GM19463 (cell line): ENCODE data around the gene ADAM29.
A peak's percentile ranks its signal among the peaks of the same experiment; 100 is the strongest.
"Not testable (repeated sequence)": the region's sequence is repeated elsewhere in the genome, so short reads cannot be mapped to it uniquely, and the experiment has no call there.

Source experiments
- ATAC-seq: cut with Tn5 transposase; IDR thresholded peaks from one replicate; pipeline ENCODE4 v1.9.1; 2021; ENCODE audit warnings: mild to moderate bottlenecking, moderate library complexity; ENCODE audit not compliant: unreplicated experiment

The ADAM29 gene

GRCh38 chr4:174918058-174918457 lies at the start of gene ADAM29:
Gene ADAM29, plus strand, starts transcription at chr4:174918358. Its CDS starts 57,168 bp downstream, at chr4:174975526.
- ATAC-seq, result no peak

GRCh38 chr4:174869339-174869738 lies 48.8 kb upstream of the ADAM29 start:
- ATAC-seq, result no peak

- no peak for ATAC-seq
Measured at GRCh38 chr4:174870311-174870710, 47.8 kb upstream of the ADAM29 start.

GRCh38 chr4:174871407-174871806 lies 46.8 kb upstream of the ADAM29 start:
- no peak for ATAC-seq

GRCh38 chr4:174873146-174873545 lies 45.0 kb upstream of the ADAM29 start:
- ATAC-seq, result not testable (repeated sequence)

- peak; percentile 63 for ATAC-seq
Measured at GRCh38 chr4:174873931-174874330, 44.2 kb upstream of the ADAM29 start.

- no peak for ATAC-seq
Measured at GRCh38 chr4:174874898-174875297, 43.3 kb upstream of the ADAM29 start.

GRCh38 chr4:174880001-174880400 lies 38.2 kb upstream of the ADAM29 start:
- no peak for ATAC-seq

- ATAC-seq, result no peak
Measured at GRCh38 chr4:174882317-174882992, 35.7 kb upstream of the ADAM29 start.

- ATAC-seq, result no peak
Measured at GRCh38 chr4:174907508-174907907, 10.7 kb upstream of the ADAM29 start.

- ATAC-seq, result peak; percentile 53
Measured at GRCh38 chr4:174910271-174910670, 7.9 kb upstream of the ADAM29 start.

GRCh38 chr4:174912919-174913543 lies 5.1 kb upstream of the ADAM29 start:
- ATAC-seq, result no peak

GRCh38 chr4:174919886-174920423 lies 1.8 kb downstream of the ADAM29 start:
- no peak for ATAC-seq

- no peak for ATAC-seq
Measured at GRCh38 chr4:174926958-174927357, 8.8 kb downstream of the ADAM29 start.

- peak; percentile 72 for ATAC-seq
Measured at GRCh38 chr4:174928174-174928573, 10.0 kb downstream of the ADAM29 start.

GRCh38 chr4:174928575-174929253 lies 10.6 kb downstream of the ADAM29 start:
- peak; percentile 43 for ATAC-seq

GRCh38 chr4:174929346-174929745 lies 11.2 kb downstream of the ADAM29 start:
- ATAC-seq, result peak; percentile 6

- ATAC-seq, result no peak
Measured at GRCh38 chr4:174930895-174931294, 12.7 kb downstream of the ADAM29 start.

GRCh38 chr4:174933083-174933482 lies 14.9 kb downstream of the ADAM29 start:
- no peak for ATAC-seq

- no peak for ATAC-seq
Measured at GRCh38 chr4:174934360-174934759, 16.2 kb downstream of the ADAM29 start.

- no peak for ATAC-seq
Measured at GRCh38 chr4:174935607-174936006, 17.4 kb downstream of the ADAM29 start.

- no peak for ATAC-seq
Measured at GRCh38 chr4:174940002-174940401, 21.8 kb downstream of the ADAM29 start.
